Esophagus squamous epithelium (tissue), 5 donors: Measurements from ENCODE around the gene SULT6B1. TPM values are rescaled to one million over a fixed set of nuclear protein-coding genes. Genes with fewer than 3 reads are reported as not detected.
"Not testable (repeated sequence)": the region's sequence is repeated elsewhere in the genome, so short reads cannot be mapped to it uniquely, and the experiment has no call there.

Source experiments
- DNase-seq: peaks from one replicate; lab custom pipeline; 2025; lab: John Stamatoyannopoulos, UW
- H3K27ac ChIP-seq, 4 donors: fragments of 200-600 bp; sonication (generic); one replicate each; pipeline ENCODE4 v1.5.1; 2016 to 2019; ENCODE audit warnings: mild to moderate bottlenecking in 1 of 4
- H3K27me3 ChIP-seq, 4 donors: fragments of 200-600 bp; sonication (generic); 1 replicate in 3 of 4; 2 replicates in 1 of 4; pipeline versions ENCODE4 v1.5.1 to v1.6.0; 2017 to 2021; ENCODE audit warnings: antibody characterized with exemption in 1 of 4
- H3K36me3 ChIP-seq, 3 donors: fragments of 200-600 bp; sonication (generic); one replicate each; pipeline ENCODE4 v1.5.1; 2016 to 2019
- H3K4me1 ChIP-seq, 3 donors: fragments of 200-600 bp; sonication (generic); one replicate each; pipeline ENCODE4 v1.5.1; 2017 to 2019
- H3K4me3 ChIP-seq, 4 donors: fragments of 200-600 bp; sonication (generic); 1 replicate in 3 of 4; 2 replicates in 1 of 4; pipeline ENCODE4 v1.5.1; 2016 to 2019; ENCODE audit warnings: mild to moderate bottlenecking in 2 of 4, moderate library complexity in 1 of 4
- H3K9me3 ChIP-seq, 3 donors: fragments of 200-600 bp; sonication (generic); one replicate each; pipeline ENCODE4 v1.5.1; 2016 to 2019
- POLR2A ChIP-seq, 4 donors: fragments of 450-650 bp; IDR thresholded peaks; one replicate each; pipeline ENCODE4 v1.6.1; 2017; ENCODE audit warnings: antibody characterized with exemption in 4 of 4, mild to moderate bottlenecking in 4 of 4, moderate library complexity in 3 of 4
- WGBS, 2 donors: methylation state at CpG; one replicate each; pipeline ENCODE4 v1.1.5; 2018; 5-methylcytosine and 5-hydroxymethylcytosine counted together
- intact Hi-C: fragments of 100-400 bp; cut with DNase I; formaldehyde crosslinking; loops from one replicate; pipeline ENCODE4 v1.15.0; 2022
- total RNA-seq, 4 donors: library from RNA; depleted of rRNA; stranded (reverse); fragments of >200 nt; gene quantifications; one replicate each; pipeline ENCODE4 v1.1.0, GENCODE V29; 2016
- TF ChIP-seq, protein P1 (sequence below), 6 experiments: fragments of 450-650 bp in 4 of 6; fragments of 200-600 bp in 2 of 6; sonication (generic) in 2 of 6; IDR thresholded peaks; one replicate each; pipeline ENCODE4 v1.5.1; 2016 to 2019; ENCODE audit warnings: antibody characterized with exemption in 6 of 6, mild to moderate bottlenecking in 4 of 6, moderate library complexity in 4 of 6
- donor health status: DM: yes; HTN: yes; CAD: no.

SULT6B1 gene
- total RNA-seq, 4 donors from 2014 or later: not detected

DNA sequence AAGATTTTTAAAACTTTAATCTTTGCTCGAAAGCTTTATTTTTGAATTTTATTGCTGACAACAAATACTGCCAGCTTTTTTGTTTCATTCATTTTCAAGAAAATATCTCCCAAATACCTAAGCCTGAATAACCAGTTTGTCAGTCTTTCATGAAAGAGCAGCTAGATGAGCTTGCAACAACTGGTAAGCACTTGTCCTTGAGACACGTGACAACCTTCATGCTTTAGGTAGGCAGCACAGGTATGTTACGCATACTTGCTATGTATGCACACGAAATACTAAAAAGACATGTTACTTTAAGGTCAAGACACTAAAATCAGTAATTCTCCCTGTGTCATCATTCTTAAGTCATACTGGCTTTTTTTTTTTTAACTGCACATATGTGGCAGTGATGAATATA, 30.6 kb upstream of the SULT6B1 start:
- Histone ChIP-seq H3K4me3 (no peak overlapping the region), H3K27ac (peak overlapping the region in 3 of 4 donors; percentile 66 to 77 (median 66)), H3K4me1 (peaks cover 6 to 36% (median 12%) of the 10 kb centered on the region in 3 donors), H3K27me3 (no peaks in the 10 kb centered on the region), H3K9me3 (no peaks in the 10 kb centered on the region), H3K36me3 (peaks cover 0 to 96% (median 9%) of the 10 kb centered on the region in 3 donors)
- TF ChIP-seq, protein P1, sequence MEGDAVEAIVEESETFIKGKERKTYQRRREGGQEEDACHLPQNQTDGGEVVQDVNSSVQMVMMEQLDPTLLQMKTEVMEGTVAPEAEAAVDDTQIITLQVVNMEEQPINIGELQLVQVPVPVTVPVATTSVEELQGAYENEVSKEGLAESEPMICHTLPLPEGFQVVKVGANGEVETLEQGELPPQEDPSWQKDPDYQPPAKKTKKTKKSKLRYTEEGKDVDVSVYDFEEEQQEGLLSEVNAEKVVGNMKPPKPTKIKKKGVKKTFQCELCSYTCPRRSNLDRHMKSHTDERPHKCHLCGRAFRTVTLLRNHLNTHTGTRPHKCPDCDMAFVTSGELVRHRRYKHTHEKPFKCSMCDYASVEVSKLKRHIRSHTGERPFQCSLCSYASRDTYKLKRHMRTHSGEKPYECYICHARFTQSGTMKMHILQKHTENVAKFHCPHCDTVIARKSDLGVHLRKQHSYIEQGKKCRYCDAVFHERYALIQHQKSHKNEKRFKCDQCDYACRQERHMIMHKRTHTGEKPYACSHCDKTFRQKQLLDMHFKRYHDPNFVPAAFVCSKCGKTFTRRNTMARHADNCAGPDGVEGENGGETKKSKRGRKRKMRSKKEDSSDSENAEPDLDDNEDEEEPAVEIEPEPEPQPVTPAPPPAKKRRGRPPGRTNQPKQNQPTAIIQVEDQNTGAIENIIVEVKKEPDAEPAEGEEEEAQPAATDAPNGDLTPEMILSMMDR (IDR thresholded peaks at IDR 0.05): no peak
- TF ChIP-seq POLR2A (IDR thresholded peaks at IDR 0.05): no peak
- no peak for DNase-seq
- intact Hi-C loops: no loop called here
- WGBS, 2 donors: 31 to 58% methylated on average over 4 of the region's 4 CpGs

DNA sequence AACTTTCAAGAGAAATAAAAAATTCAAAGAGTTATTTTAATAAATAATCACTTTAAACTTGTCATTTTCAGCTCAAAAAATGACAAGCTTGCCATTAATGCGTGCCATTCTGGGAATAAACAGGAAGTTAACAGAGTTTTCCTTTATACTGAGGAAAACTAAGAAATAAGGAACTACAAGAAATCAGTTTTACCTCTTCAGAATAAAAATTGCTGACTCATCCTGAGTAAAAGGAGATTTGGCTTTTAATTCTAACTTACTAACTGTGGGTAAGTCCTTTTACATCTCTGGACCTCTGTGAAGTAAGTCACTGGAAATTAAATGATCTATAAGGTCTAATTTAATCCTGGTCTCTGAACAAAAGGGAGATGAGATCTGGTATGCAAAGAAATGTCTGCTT, 26.8 kb upstream of the SULT6B1 start:
- no peak for TF ChIP-seq POLR2A (IDR thresholded peaks at IDR 0.05)
- TF ChIP-seq, protein P1 (IDR thresholded peaks at IDR 0.05): no peak
- Histone ChIP-seq H3K4me3 (no peak overlapping the region), H3K27ac (peak overlapping the region in 3 of 4 donors; percentile 21 to 57 (median 23)), H3K4me1 (peaks cover 6 to 31% (median 10%) of the 10 kb centered on the region in 3 donors), H3K36me3 (peaks cover 0 to 97% (median 5%) of the 10 kb centered on the region in 3 donors), H3K27me3 (no peaks in the 10 kb centered on the region), H3K9me3 (no peaks in the 10 kb centered on the region)
- 75 to 77% methylated on average over 1 of the region's 1 CpG for WGBS, 2 donors
- intact Hi-C loops: no loop called here
- DNase-seq: no peak

DNA sequence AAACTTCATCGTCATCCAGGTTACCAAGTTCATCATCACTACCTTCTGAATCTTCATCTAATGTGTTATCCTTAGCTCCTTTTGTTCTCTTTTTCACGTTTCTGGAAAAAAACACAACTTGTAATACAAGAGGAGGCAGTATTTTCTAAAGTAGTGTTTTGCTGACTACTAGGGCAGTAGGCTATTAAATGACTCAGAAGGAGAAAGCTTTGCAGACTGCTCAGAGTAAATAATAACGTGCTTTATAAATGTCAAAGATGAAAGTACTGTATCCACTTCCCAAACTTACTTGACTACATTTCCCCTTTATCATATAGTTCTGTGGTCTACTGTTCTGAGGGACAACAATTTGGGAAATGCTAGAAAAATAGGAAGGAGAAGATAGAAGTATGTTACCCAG, 23.5 kb upstream of the SULT6B1 start:
- DNase-seq: no peak
- no peak for TF ChIP-seq POLR2A (IDR thresholded peaks at IDR 0.05)
- TF ChIP-seq, protein P1 (IDR thresholded peaks at IDR 0.05): no peak
- Histone ChIP-seq H3K27ac (no peak overlapping the region), H3K27me3 (no peaks in the 10 kb centered on the region), H3K4me1 (peaks cover 2 to 9% (median 6%) of the 10 kb centered on the region in 3 donors), H3K9me3 (peaks cover 0 to 19% (median 0%) of the 10 kb centered on the region in 3 donors), H3K4me3 (no peak overlapping the region), H3K36me3 (peaks cover 0 to 100% (median 17%) of the 10 kb centered on the region in 3 donors)
- intact Hi-C loops: no loop called here
- 53 to 65% methylated on average over 3 of the region's 3 CpGs for WGBS, 2 donors

DNA sequence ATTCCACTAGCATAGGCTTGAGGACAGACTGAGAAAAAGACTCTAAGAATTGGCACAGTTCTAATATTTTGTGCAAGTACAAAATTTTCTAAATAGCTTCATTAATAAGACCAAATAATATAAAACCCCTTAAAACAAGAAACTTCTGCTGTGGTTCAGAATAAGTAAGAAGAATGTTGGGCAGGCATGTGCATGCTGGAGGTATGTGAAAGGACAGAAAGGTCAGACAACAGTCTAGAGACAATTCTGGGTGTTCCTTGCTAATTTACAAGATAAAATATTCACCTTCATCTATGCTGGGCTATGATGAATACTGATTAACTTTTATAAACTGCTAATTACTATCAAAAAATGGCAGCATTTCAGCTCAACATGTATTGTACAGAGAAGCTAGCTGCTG, 22.7 kb upstream of the SULT6B1 start:
- Histone ChIP-seq H3K4me3 (no peak overlapping the region), H3K36me3 (peaks cover 0 to 100% (median 17%) of the 10 kb centered on the region in 3 donors), H3K27me3 (no peaks in the 10 kb centered on the region), H3K4me1 (peaks cover 2 to 9% (median 6%) of the 10 kb centered on the region in 3 donors), H3K9me3 (peaks cover 0 to 23% (median 3%) of the 10 kb centered on the region in 3 donors), H3K27ac (no peak overlapping the region)
- intact Hi-C loops: no loop called here
- DNase-seq: no peak
- TF ChIP-seq, protein P1 (IDR thresholded peaks at IDR 0.05): no peak
- TF ChIP-seq POLR2A (IDR thresholded peaks at IDR 0.05): no peak

DNA sequence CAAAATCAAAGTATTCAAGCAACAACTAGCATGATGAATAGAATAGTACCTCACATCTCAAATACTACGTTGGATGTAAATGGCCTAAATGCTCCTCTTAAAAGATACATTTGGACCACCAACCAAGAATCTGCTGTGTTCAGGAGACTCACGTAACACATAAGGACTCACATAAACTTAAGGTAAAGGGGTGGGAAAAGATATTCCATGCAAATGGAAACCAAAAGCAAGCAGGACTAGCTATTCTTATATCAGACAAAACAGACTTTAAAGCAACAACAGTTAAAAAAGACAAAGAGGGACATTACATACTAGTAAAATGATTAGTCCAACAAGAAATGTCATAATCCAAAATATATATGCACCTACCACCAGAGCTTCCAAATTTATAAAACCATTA, 18.3 kb upstream of the SULT6B1 start:
- intact Hi-C loops, H3K4me3 ChIP-seq, H3K4me1 ChIP-seq, DNase-seq, H3K27me3 ChIP-seq, H3K27ac ChIP-seq: not testable (repeated sequence)
- peaks cover 0 to 100% (median 29%) of the 10 kb centered on the region in 3 donors for H3K36me3 ChIP-seq
- H3K9me3 ChIP-seq: peaks cover 0 to 26% (median 5%) of the 10 kb centered on the region in 3 donors
- WGBS, 2 donors: 95 to 96% methylated on average over 2 of the region's 2 CpGs
